Activated CD8-positive, alpha-beta T cell treated with anti-CD3 and anti-CD28 coated beads for 36 hours (primary cell): ENCODE results near the gene CST7. TPM values are rescaled to one million over a fixed set of nuclear protein-coding genes. Genes with fewer than 3 reads are reported as not detected.

Source experiments
- ATAC-seq: fragments of 200-7000 bp; cut with Tn5 transposase; one replicate; pipeline ENCODE4 v1.10.0; 2021; ENCODE audit warnings: mild to moderate bottlenecking, moderate library complexity
- CTCF ChIA-PET: fragments of 350-600 bp; sonication (Branson Sonifier 250); formaldehyde crosslinking; loops from one replicate; lab custom pipeline; 2021; ENCODE audit warnings: antibody characterized with exemption; lab: Charles Lee
- POLR2A ChIA-PET: fragments of 350-600 bp; sonication (Branson Sonifier 250); formaldehyde crosslinking; loops from one replicate; lab custom pipeline; 2021; ENCODE audit warnings: antibody characterized with exemption; lab: Charles Lee
- DNase-seq: peaks from one replicate; pipeline ENCODE4 v3.0.0-alpha.2; 2020
- H3K27ac Mint-ChIP-seq: one replicate; pipeline ENCODE4 v1.8.0; 2021; ENCODE audit warnings: mild to moderate bottlenecking, mixed read lengths
- H3K27me3 Mint-ChIP-seq: one replicate; pipeline ENCODE4 v1.8.0; 2021; ENCODE audit warnings: mixed read lengths
- H3K36me3 Mint-ChIP-seq: one replicate; pipeline ENCODE4 v1.8.0; 2021; ENCODE audit warnings: low read depth, mixed read lengths
- H3K4me1 Mint-ChIP-seq: one replicate; pipeline ENCODE4 v1.8.0; 2021; ENCODE audit warnings: low read depth, mixed read lengths
- H3K4me3 Mint-ChIP-seq: one replicate; pipeline ENCODE4 v1.8.0; 2021; ENCODE audit warnings: mild to moderate bottlenecking, moderate library complexity, mixed read lengths
- H3K9me3 Mint-ChIP-seq: one replicate; pipeline ENCODE4 v1.8.0; 2021; ENCODE audit warnings: mixed read lengths
- intact Hi-C: fragments of 100-400 bp; cut with micrococcal nuclease; formaldehyde crosslinking; loops from one replicate; pipeline ENCODE4 v1.10.0; 2022
- total RNA-seq, 2 experiments: library from RNA; stranded (reverse); gene quantifications; one replicate each; pipeline ENCODE4 v1.2.3, GENCODE V29; 2021
- TF ChIP-seq, protein P1 (sequence below): fragments of 200-600 bp; IDR thresholded peaks from one replicate; pipeline ENCODE4 v1.8.0; 2022; ENCODE audit warnings: antibody characterized with exemption, mild to moderate bottlenecking

CST7 gene
- total RNA-seq, 2 experiments from 2014 or later, result 48.5 to 49.3 TPM

DNA sequence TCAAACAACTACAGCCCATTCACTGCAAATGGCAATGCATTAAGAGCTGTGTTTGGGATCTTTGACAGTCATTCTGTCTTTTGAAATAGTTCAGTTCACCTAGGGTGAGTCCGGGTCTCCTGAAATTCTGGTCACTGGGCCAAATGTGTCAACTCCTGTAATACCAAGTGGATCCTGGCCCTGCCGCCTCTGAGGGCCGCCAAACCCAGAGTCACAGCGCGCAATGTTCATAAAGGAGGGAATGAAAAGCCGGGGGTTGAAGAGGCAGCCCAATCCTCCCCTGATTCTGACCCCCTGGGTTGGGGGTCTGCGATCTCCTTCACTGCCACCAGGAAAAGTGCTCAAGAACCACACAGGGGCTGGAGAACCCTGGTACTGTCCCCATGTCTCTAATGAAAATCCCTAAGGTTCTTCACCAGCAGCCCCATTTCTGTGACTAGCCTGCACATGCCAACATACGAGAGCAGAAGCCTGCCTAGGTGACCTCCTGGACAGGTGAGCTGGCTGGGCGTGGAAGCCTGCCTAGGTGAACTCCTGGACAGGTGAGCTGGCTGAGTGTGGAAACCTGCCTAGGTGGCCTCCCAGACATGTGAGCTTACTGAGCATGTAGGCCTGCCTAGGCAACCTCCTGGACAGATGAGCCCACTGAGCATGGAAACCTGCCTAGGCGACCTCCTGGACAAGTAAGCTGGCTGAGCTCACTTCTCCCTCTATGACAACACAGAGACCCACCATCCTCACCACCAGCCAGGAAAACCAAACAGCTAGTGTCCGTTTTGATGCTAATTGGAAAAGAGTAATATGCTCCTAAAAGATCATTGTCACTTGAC, 59.5 kb downstream of the CST7 start:
- Mint-ChIP-seq H3K36me3 (peaks cover 7% of the 10 kb centered on the region), H3K27ac (no peak overlapping the region), H3K27me3 (no peaks in the 10 kb centered on the region), H3K4me3 (no peak overlapping the region), H3K9me3 (no peaks in the 10 kb centered on the region), H3K4me1 (no peaks in the 10 kb centered on the region)
- CTCF ChIA-PET, result interaction anchor here (0.9 to 1.1 kb wide), 2 partner anchors 13 to 391 kb away, joined by 3 read pairs; no protein-coding TSS in a partner anchor
- no peak for ATAC-seq
- POLR2A ChIA-PET, result interaction anchor here (0.9 kb wide), 1 partner anchor 9 kb away, joined by 3 read pairs; no protein-coding TSS in a partner anchor
- intact Hi-C loops, result no loop called here
- TF ChIP-seq, protein P1, sequence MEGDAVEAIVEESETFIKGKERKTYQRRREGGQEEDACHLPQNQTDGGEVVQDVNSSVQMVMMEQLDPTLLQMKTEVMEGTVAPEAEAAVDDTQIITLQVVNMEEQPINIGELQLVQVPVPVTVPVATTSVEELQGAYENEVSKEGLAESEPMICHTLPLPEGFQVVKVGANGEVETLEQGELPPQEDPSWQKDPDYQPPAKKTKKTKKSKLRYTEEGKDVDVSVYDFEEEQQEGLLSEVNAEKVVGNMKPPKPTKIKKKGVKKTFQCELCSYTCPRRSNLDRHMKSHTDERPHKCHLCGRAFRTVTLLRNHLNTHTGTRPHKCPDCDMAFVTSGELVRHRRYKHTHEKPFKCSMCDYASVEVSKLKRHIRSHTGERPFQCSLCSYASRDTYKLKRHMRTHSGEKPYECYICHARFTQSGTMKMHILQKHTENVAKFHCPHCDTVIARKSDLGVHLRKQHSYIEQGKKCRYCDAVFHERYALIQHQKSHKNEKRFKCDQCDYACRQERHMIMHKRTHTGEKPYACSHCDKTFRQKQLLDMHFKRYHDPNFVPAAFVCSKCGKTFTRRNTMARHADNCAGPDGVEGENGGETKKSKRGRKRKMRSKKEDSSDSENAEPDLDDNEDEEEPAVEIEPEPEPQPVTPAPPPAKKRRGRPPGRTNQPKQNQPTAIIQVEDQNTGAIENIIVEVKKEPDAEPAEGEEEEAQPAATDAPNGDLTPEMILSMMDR, result no peak
- no peak for DNase-seq

Other genes with a start within 250 kb of the CST7 start
- gene APMAP, start 43.5 kb downstream of the CST7 start, total RNA-seq, result 10 to 100 TPM; 36.7 to 40.0 TPM
- gene ACSS1, start 108.9 kb downstream of the CST7 start, total RNA-seq, result 10 to 100 TPM; 17.5 to 18.2 TPM
- gene VSX1, start 132.9 kb downstream of the CST7 start, total RNA-seq, result not detected
- 10 to 100 TPM; 39.4 to 42.8 TPM for gene ENTPD6, start 246.4 kb downstream of the CST7 start, total RNA-seq